Measurements from ENCODE around the gene GDPD1. TPM values are rescaled to one million over a fixed set of nuclear protein-coding genes. Genes with fewer than 3 reads are reported as not detected.
"Not testable (repeated sequence)": the region's sequence is repeated elsewhere in the genome, so short reads cannot be mapped to it uniquely, and the experiment has no call there.

Gene GDPD1
- total RNA-seq, 1 donor = 8.9 TPM

- DNase-seq (ENCODE audit: low read depth in 2 of 3, low spot score in 2 of 3) = peak in 1 of 3 donors; percentile 83
These were observed 90.7 kb downstream of the GDPD1 start for GRCh38 chr17:59311051-59311468.

GRCh38 chr17:59311521-59311920 lies 91.2 kb downstream of the GDPD1 start:
- not testable (repeated sequence) for DNase-seq (ENCODE audit: low read depth in 2 of 3, low spot score in 2 of 3)

GRCh38 chr17:59315866-59316265 lies 95.6 kb downstream of the GDPD1 start:
- peak in 1 of 3 donors; percentile 12 for DNase-seq (ENCODE audit: low read depth in 2 of 3, low spot score in 2 of 3)

Small RNA genes lying within 50 kb of the gene (small RNA-seq; reads per million reads assigned to genes)
- gene RF00019 (not detected), gene SNRPGP17 (not detected)

Other genes with a start within 250 kb of the GDPD1 start
- gene TRIM37, start 113.6 kb upstream of the GDPD1 start, total RNA-seq = 14.5 TPM
- gene SKA2, start 65.3 kb upstream of the GDPD1 start, total RNA-seq = 6.2 TPM
- 2.4 TPM for gene PRR11, start 64.8 kb upstream of the GDPD1 start, total RNA-seq
- gene SMG8, start 10.5 kb upstream of the GDPD1 start, total RNA-seq = 11.8 TPM
- gene YPEL2, start 111.1 kb downstream of the GDPD1 start, total RNA-seq = 11.8 TPM